Prostate gland (tissue), 2 donors: Measurements from ENCODE around the gene PRRX1. TPM values are rescaled to one million over a fixed set of nuclear protein-coding genes. Genes with fewer than 3 reads are reported as not detected.
A peak's percentile ranks its signal among the peaks of the same experiment; 100 is the strongest.

ENCODE experiments used
- DNase-seq: peaks from one replicate; pipeline ENCODE4 v3.0.0-alpha.2; 2019; ENCODE audit warnings: low spot score
- H3K27ac ChIP-seq, 2 donors: fragments of 200-600 bp; sonication (generic); 2 replicates each; pipeline ENCODE4 v1.5.1; 2017 to 2019
- H3K27me3 ChIP-seq: fragments of 200-600 bp; sonication (generic); replicated peaks from 2 replicates; pipeline ENCODE4 v1.5.1; 2019; ENCODE audit not compliant: insufficient read depth
- H3K36me3 ChIP-seq, 2 donors: fragments of 200-600 bp; sonication (generic); 1 replicate in 1 of 2; 2 replicates in 1 of 2; pipeline versions ENCODE4 v1.5.1 to v1.8.1; 2017 to 2019
- H3K4me1 ChIP-seq: fragments of 200-600 bp; sonication (generic); replicated peaks from 2 replicates; pipeline ENCODE4 v1.5.1; 2019
- H3K4me3 ChIP-seq, 2 donors: fragments of 200-600 bp; sonication (generic); 2 replicates each; pipeline ENCODE4 v1.5.1; 2017 to 2019
- H3K9me3 ChIP-seq: fragments of 200-600 bp; sonication (generic); 2 replicates; pipeline ENCODE4 v1.5.1; 2017
- CTCF ChIP-seq, 4 experiments: fragments of 200-600 bp in 2 of 4; fragments of 450-650 bp in 2 of 4; sonication (generic) in 2 of 4; IDR thresholded peaks; 1 replicate in 3 of 4; 2 replicates in 1 of 4; pipeline ENCODE4 v1.5.1; 2016 to 2019; ENCODE audit warnings: antibody characterized with exemption in 4 of 4, mild to moderate bottlenecking in 2 of 4, moderate library complexity in 2 of 4
- POLR2A ChIP-seq: fragments of 450-650 bp; IDR thresholded peaks from one replicate; pipeline ENCODE4 v1.6.1; 2016; ENCODE audit warnings: antibody characterized with exemption, mild to moderate bottlenecking
- POLR2AphosphoS5 ChIP-seq: sonication (generic); formaldehyde crosslinking; IDR thresholded peaks from one replicate; pipeline ENCODE4 v1.6.1; 2017; ENCODE audit warnings: antibody characterized with exemption
- WGBS: methylation state at CpG from one replicate; pipeline ENCODE4 v1.1.5; 2018; 5-methylcytosine and 5-hydroxymethylcytosine counted together
- intact Hi-C: fragments of 100-400 bp; cut with DNase I; formaldehyde crosslinking; loops from one replicate; pipeline ENCODE4 v1.14.2; 2022
- total RNA-seq, 2 donors: library from RNA; depleted of rRNA; stranded (reverse); fragments of >200 nt; gene quantifications; one replicate each; pipeline ENCODE4 v1.1.0, GENCODE V29; 2016

Gene PRRX1
- total RNA-seq, 2 donors from 2014 or later: 7.0 to 35.2 TPM

GRCh38 chr1:170660281-170660713 is 3.6 kb upstream of the PRRX1 start:
- H3K27me3 ChIP-seq: no peaks in the 10 kb centered on the region

GRCh38 chr1:170660871-170661645 is 2.9 kb upstream of the PRRX1 start:
- intact Hi-C loops: loop anchor here (5.0 kb wide), 1 partner anchor 729 kb away; no protein-coding TSS in a partner anchor
- no peak for DNase-seq
- Histone ChIP-seq H3K27ac (peak overlapping the region in 1 of 2 donors; percentile 83), H3K36me3 (no peaks in the 10 kb centered on the region), H3K4me1 (no peaks in the 10 kb centered on the region), H3K27me3 (no peaks in the 10 kb centered on the region), H3K4me3 (peak overlapping the region; percentile 20 to 56), H3K9me3 (no peaks in the 10 kb centered on the region)
- TF ChIP-seq POLR2AphosphoS5: no peak
- no peak for TF ChIP-seq POLR2A
- TF ChIP-seq CTCF (IDR thresholded peaks at IDR 0.05): no peak
- WGBS: 23% methylated on average over 47 of the region's 54 CpGs

More at GRCh38 chr1:170660281-170660713, 3.6 kb upstream of the PRRX1 start:
- Histone ChIP-seq H3K36me3 (no peaks in the 10 kb centered on the region), H3K9me3 (no peaks in the 10 kb centered on the region), H3K4me1 (no peaks in the 10 kb centered on the region), H3K27ac (no peak overlapping the region), H3K4me3 (no peak overlapping the region)
- no peak for DNase-seq
- intact Hi-C loops: loop anchor here (5.0 kb wide), 1 partner anchor 728 kb away; no protein-coding TSS in a partner anchor
- WGBS: 58% methylated on average over 25 of the region's 25 CpGs
- no peak for TF ChIP-seq POLR2A
- TF ChIP-seq CTCF (IDR thresholded peaks at IDR 0.05): no peak
- TF ChIP-seq POLR2AphosphoS5: no peak

- DNase-seq: no peak
- Histone ChIP-seq H3K9me3 (no peaks in the 10 kb centered on the region), H3K36me3 (no peaks in the 10 kb centered on the region), H3K4me3 (peak overlapping the region; percentile 20 to 56), H3K27ac (peak overlapping the region; percentile 82 to 83), H3K27me3 (no peaks in the 10 kb centered on the region), H3K4me1 (no peaks in the 10 kb centered on the region)
- WGBS: 4% methylated on average over 31 of the region's 31 CpGs
- intact Hi-C loops: loop anchor here (5.0 kb wide), 1 partner anchor 730 kb away; no protein-coding TSS in a partner anchor
- no peak for TF ChIP-seq POLR2AphosphoS5
- no peak for TF ChIP-seq POLR2A
- TF ChIP-seq CTCF (IDR thresholded peaks at IDR 0.05): no peak
Measured at GRCh38 chr1:170661646-170662411, 2.1 kb upstream of the PRRX1 start.

- Histone ChIP-seq H3K4me1 (no peaks in the 10 kb centered on the region), H3K9me3 (no peaks in the 10 kb centered on the region), H3K27me3 (no peaks in the 10 kb centered on the region), H3K27ac (peak overlapping the region; percentile 82 to 83), H3K4me3 (peak overlapping the region; percentile 45 to 56), H3K36me3 (no peaks in the 10 kb centered on the region)
- no peak for TF ChIP-seq CTCF (IDR thresholded peaks at IDR 0.05)
- no peak for TF ChIP-seq POLR2A
- TF ChIP-seq POLR2AphosphoS5: no peak
- 8% methylated on average over 11 of the region's 11 CpGs for WGBS
- no peak for DNase-seq
- intact Hi-C loops: loop anchor here (5.0 kb wide), 1 partner anchor 730 kb away; no protein-coding TSS in a partner anchor
Measured at GRCh38 chr1:170662561-170663403, 1.1 kb upstream of the PRRX1 start.
